ENCODE data around the gene FHL3.
"Not testable (repeated sequence)": the region's sequence is repeated elsewhere in the genome, so short reads cannot be mapped to it uniquely, and the experiment has no call there.

- not testable (repeated sequence) for TF ChIP-seq CTCF (IDR thresholded peaks at IDR 0.05 in 8 of 11, conservative IDR thresholded peaks at IDR 0.05 in 3 of 11); POLR2AphosphoS5 (IDR thresholded peaks at IDR 0.05)
Observed at GRCh38 chr1:37964106-37964505, 41.2 kb downstream of the FHL3 start.

Measured in spleen (tissue), 7 donors.